GM12801 (cell line): ENCODE measurements around the gene NOL12.

ENCODE experiments used
- TF ChIP-seq, protein P1 (sequence below): IDR thresholded peaks from one replicate; pipeline ENCODE4 v1.5.1; 2011; ENCODE audit warnings: control low read depth; ENCODE audit not compliant: insufficient read length; ENCODE audit errors: extremely low read depth

NOL12 gene

GRCh38 chr22:37742376-37743171 is 56.4 kb downstream of the NOL12 start:
- TF ChIP-seq, protein P1, sequence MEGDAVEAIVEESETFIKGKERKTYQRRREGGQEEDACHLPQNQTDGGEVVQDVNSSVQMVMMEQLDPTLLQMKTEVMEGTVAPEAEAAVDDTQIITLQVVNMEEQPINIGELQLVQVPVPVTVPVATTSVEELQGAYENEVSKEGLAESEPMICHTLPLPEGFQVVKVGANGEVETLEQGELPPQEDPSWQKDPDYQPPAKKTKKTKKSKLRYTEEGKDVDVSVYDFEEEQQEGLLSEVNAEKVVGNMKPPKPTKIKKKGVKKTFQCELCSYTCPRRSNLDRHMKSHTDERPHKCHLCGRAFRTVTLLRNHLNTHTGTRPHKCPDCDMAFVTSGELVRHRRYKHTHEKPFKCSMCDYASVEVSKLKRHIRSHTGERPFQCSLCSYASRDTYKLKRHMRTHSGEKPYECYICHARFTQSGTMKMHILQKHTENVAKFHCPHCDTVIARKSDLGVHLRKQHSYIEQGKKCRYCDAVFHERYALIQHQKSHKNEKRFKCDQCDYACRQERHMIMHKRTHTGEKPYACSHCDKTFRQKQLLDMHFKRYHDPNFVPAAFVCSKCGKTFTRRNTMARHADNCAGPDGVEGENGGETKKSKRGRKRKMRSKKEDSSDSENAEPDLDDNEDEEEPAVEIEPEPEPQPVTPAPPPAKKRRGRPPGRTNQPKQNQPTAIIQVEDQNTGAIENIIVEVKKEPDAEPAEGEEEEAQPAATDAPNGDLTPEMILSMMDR = no peak
